GDM1 (cell line): ENCODE data around the gene C13orf42.

Source experiments
- DNase-seq: peaks from one replicate; lab custom pipeline; 2025; lab: John Stamatoyannopoulos, UW

Gene C13orf42

DNA sequence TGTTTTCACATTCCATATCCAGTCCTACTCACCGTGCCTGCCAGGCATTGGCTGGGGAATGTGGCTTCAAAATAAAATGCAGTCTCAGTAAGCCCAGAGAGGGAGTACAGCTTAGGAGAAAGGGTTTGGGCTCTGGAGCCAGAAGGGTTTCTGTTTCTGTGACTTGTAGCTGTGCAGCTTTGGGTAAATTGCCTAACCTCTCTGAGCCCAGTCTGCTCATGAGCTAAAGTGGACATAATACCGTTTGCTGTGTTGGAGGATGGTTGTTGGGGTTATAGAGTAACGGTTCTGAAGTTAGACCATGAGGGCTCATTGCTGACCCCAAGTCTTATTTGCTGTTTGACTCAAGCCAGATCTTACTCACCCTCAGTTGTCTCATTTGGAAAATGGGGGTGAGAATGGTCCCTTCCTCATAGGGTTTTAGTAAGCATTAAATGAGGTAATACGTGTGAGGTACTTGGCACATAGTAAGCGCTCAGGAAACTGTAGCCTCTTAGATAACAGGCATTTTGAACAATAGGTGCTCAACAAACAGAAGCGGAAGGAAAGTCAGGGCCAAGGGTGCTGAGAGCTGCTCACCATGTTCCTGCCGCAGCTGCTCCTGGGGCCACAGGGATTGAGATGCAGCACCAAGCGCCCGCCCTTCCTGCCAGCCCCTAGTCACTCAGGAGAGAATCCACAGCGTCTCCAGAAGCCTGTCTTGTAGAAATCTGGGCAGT lies 45.5 kb downstream of the C13orf42 start:
- no peak for DNase-seq

DNA sequence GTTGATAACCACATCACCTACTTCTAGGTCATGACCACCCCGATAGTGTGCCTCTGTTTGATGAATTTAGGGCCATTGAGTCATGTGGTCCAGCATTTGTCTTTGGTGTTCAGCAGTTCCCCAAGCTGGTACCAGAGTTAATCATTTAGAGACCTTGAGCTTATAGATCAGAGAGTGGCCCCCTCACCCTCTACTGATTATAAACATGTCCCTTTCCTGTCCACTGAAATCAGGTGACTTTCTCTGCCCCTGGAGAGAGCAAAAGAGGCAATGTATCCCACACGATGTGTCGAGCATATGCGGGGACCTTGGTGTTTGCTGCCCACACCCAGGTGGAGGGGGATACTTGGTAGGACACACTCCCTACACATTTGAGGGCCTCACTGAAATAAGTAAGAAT lies 46.3 kb downstream of the C13orf42 start:
- DNase-seq, result no peak

GRCh38 chr13:51063909-51064308 lies 47.2 kb downstream of the C13orf42 start:
- no peak for DNase-seq

GRCh38 chr13:51058461-51059167 lies 52.5 kb downstream of the C13orf42 start:
- DNase-seq, result no peak

- DNase-seq, result no peak
Measured at GRCh38 chr13:51057906-51058305, 53.2 kb downstream of the C13orf42 start.

DNA sequence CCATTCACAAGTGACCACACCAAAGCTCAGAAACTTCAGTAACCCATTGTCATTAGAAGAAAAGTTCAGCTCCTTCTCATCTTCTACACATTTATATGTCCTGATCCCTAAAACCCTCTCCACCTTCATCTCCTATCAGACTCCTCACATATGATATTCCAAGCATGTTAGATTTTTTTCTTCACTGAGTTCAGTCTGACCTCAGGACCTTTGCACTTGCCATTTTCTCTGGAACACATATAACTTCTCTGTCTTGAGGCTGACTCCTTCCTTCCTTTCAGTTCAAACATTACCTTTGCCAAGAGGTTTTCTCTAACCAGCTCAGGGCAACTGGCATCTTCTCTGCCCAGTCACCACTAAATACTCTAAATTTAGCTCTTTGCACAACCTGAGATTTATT lies 54.1 kb downstream of the C13orf42 start:
- no peak for DNase-seq

DNA sequence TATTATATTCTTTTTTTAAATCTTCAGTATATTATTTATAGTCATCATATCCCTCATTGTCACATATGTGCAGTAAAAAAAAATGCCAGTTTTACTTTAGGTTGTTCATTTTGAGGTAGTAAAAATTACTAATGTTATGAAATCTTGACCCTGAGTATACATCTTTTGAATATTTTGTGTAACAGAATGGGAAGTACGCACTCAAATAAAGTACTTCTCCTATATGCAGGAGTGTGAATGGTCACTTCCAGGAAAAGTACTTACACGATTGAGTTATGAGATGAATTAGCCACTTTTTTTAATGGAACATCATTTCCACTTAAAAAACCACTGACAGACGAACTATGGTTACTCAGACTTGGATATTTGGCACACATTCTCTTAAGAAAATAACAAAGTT lies 58.5 kb downstream of the C13orf42 start:
- DNase-seq, result no peak

DNA sequence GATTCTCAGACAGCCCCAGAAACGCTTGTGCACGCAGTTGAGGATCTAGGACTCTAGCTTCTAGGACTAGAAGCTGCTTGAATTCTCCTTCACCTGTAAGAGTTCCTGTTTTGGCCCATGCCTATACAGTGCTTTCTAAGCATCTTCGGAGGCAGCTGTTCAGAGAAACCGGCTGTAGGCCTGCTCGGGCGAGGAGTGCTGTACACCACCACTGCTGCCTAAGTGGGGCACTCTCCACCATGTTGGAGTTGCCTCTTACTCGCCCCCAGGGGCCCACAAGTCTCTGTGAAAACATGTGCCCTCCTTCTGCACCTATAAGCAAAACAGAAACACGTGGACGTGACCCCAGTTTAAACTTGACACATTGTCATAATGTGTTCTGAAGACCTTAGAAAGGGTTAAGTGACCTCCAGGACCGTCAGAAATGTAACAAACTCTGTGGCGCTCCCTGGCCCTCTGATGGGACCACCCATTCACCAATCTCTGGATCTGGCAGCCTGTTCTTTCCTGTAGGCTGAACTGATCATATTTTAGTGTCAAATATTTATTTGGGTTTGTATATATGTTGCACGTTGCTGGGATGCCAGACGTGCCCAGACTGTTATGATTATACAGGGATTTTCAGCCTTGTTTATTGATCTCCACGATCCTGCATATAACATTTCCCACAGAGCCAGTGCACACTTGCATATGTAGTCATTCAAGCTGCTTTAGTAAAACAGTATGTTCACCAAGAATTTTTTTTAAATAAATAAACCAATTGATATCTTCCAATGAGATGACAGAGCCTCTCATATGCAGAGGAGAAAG lies 60.8 kb downstream of the C13orf42 start:
- DNase-seq, result no peak

- DNase-seq, result no peak
Measured at GRCh38 chr13:51048616-51049015, 62.5 kb downstream of the C13orf42 start.

GRCh38 chr13:51048166-51048461 lies 63.0 kb downstream of the C13orf42 start:
- DNase-seq, result no peak

DNA sequence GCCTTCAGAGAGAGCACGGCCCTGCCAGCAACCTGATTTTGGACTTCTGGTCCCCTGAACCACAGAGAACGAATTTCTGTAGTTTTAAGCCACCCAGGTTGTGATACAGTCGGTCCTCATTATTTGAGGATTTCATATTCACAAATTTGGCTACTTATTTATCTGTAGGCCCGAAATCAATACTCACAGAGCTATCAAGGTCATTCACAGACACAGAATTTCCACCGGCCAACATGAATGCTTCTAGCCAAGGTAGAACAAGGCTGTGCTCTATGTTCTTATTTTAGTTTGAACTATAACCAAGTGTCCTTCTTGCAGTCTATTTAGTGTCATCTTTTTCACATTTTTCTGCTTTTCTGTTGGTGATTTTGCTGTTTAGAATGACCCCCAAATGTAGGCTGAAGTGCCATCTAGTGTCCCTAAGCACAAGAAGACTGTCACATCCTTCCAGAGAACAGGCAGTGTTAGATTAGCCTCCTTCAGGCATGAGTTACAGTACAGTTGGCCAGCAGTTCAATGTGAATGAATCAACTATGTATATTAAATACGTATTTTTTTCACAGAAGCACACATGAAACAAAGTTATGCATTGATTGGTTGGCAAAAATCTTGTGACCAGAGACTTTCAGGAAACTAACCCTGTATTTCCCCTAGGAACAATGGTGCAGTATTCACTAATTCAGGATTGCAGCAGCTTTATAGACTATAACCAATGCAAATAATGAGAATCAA lies 63.5 kb downstream of the C13orf42 start:
- no peak for DNase-seq

- peak; percentile 20 for DNase-seq
Measured at GRCh38 chr13:51045451-51045850, 65.6 kb downstream of the C13orf42 start.

DNA sequence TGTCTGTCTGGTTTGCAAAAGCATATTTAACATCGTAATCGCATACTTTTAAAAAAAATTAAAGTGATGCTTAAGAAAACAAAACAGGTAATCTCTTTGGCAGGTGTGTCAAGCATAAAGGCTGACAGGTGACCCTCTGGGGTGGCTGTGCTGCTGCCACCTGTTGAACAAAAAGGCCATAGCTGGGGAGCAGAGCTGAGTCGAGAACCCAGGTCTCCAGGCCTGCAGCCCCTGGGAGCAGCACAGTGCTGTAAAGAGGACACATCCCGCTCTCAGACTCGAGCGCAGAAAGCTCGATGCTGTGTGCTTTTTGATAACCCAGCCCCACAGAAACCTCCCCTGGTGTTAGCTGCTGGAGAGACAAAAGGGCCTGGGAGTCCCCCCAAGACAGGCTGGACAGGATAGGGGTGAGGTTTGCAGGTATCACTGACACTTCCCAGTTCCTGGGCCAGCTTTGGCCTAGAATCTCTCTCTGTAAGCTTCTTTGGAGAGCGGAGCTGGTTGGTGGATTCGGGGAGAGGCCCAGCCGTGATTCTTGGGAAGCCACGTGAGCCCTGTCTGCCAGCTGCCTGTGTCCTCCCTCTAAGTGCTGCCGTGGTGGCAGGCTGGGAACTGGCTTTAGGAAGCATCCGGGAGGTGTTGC lies 66.9 kb downstream of the C13orf42 start:
- DNase-seq, result no peak

DNA sequence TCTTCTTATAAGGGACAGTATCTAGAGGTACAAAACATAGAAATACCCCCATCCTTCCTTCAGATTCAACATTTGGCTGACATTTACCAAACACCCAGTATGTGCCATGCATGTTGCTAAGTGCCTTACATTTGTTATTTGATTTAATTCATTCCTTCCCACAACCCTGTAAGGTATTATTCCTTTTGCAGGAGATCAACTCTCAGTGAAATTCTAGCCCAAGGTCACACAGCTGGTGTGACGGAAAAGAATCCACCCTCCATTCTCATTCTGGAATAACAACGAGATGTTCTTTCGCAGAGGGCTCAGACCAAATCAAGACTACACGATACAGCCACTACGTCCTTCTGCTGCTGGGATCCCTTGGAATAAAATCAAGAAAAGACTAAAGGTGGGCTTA lies 67.8 kb downstream of the C13orf42 start:
- no peak for DNase-seq

- DNase-seq, result no peak
Measured at GRCh38 chr13:51041710-51042109, 69.4 kb downstream of the C13orf42 start.

GRCh38 chr13:51041126-51041525 lies 69.9 kb downstream of the C13orf42 start:
- no peak for DNase-seq

DNA sequence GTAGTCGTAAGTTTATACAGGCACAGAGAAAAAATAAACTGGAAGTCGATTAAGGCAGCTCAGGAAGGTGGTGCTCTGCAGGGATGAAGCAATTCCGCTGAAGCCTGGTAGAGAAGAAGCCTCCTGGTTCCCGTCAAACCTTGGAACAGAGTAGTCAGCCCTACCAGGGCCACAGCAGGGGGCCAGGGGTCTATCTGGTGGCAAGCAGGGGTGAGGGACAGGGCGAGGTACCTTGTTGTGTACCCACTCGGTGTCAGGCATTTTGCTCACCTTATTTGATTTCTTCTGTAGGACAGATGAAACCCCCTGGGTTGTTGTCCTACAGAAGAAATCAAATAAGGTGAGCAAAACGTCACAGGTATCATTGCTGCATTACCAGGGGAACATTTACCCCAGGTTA lies 70.6 kb downstream of the C13orf42 start:
- DNase-seq, result no peak

DNA sequence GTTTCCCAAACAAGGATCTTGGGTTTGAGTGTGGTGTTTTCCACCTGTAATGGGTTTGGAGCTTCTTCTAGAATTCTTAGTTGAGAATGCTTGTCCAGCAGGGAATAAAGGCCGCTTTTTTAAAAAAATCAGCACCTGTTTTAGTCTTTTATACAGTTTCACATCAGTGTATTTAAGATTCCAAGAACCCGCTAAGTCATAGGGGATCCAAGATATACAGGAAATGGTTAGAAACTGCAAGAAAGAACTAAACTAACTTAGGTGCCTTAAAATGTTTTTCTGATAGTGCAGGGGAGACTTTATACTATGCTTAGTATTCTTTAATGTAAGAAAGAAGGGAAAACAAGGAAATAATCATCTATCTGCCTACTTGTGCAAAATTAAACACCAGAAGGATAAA lies 74.7 kb downstream of the C13orf42 start:
- DNase-seq, result no peak

- DNase-seq, result no peak
Measured at GRCh38 chr13:51035978-51036377, 75.1 kb downstream of the C13orf42 start.

DNA sequence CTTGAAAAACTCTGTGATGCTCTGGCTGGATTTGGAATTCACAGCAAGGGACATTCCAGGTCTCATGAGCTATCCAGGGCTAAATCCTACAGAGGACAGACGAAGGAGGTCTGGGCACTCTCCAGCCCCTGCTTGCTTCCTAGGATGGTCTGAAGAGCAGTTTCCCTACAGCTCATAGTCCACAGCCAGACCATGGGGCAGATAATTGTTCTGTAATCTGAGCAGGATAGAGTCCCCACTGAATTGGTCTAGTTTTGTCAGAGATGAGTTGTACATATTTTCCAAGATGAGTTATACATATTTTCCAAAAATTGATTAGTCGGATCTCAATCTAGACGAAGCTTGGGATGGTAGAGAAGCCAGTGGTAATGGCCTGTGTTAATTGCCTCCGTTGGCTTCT lies 75.6 kb downstream of the C13orf42 start:
- DNase-seq, result no peak

DNA sequence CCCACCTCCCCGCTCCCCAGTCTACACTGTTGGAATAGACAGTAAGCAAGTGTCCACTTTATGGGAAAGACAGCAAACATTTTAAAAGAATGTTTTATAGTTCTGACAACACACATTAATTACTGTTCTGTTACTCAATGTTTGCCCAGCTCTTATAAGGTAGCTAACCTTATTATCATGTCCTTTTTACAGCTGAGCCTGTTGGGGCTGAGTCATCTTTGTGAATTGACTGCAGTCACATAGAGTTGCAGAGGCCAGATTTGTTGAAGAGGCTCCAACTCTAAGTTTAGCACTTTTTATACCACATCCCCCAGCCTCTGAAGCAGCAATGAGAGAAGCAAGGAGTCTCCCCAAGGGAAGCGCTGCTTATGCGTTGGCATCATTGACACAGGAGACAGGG lies 76.2 kb downstream of the C13orf42 start:
- DNase-seq, result no peak
